Adrenal gland (tissue), 5 donors: ENCODE data around the gene L2HGDH.

Experiments used
- CTCF ChIP-seq, 6 experiments: fragments of 450-650 bp in 4 of 6; fragments of 200-600 bp in 2 of 6; sonication (generic) in 1 of 6; IDR thresholded peaks; 1 replicate in 5 of 6; 2 replicates in 1 of 6; pipeline versions ENCODE4 v1.5.1 to v1.8.0; 2016 to 2021; ENCODE audit warnings: antibody characterized with exemption in 6 of 6, mild to moderate bottlenecking in 2 of 6, moderate library complexity in 1 of 6
- POLR2A ChIP-seq, 2 donors: fragments of 450-650 bp; IDR thresholded peaks; one replicate each; pipeline ENCODE4 v1.6.1; 2017; ENCODE audit warnings: antibody characterized with exemption in 2 of 2, mild to moderate bottlenecking in 2 of 2, moderate library complexity in 1 of 2
- donor health status: DM: no; HTN: no; CAD: no.

- TF ChIP-seq CTCF (IDR thresholded peaks at IDR 0.05) (no peak), POLR2A (IDR thresholded peaks at IDR 0.05) (no peak)
Measured at GRCh38 chr14:50319293-50319692, 7.3 kb upstream of the L2HGDH start.
